Measurements from ENCODE around the gene ELF1. TPM values are rescaled to one million over a fixed set of nuclear protein-coding genes. Genes with fewer than 3 reads are reported as not detected.

Gene ELF1
- total RNA-seq, 4 donors from 2014 or later: 105 to 119 (median 110) TPM

GRCh38 chr13:41058295-41059070 is 39.4 kb upstream of the ELF1 start:
- Histone ChIP-seq H3K36me3 (no peaks in the 10 kb centered on the region), H3K9me3 (no peaks in the 10 kb centered on the region), H3K4me1 (peaks cover 39 to 59% of the 10 kb centered on the region in 2 donors), H3K27ac (peak overlapping the region; percentile 99), H3K27me3 (no peaks in the 10 kb centered on the region), H3K4me3 (replicated peaks in 1 of 3) (peak overlapping the region in 1 of 3 donors; percentile 7)
- peak in 1 of 2 donors; percentile 13 for DNase-seq
- TF ChIP-seq CTCF (IDR thresholded peaks at IDR 0.05) (no peak), POLR2A (IDR thresholded peaks at IDR 0.05) (no peak)
- intact Hi-C loops (cut with DNase I): loop anchor here (10.0 kb wide), 1 partner anchor 64 kb away; no protein-coding TSS in a partner anchor
- WGBS, 2 donors: 84 to 86% methylated on average over 18 of the region's 18 CpGs

DNA sequence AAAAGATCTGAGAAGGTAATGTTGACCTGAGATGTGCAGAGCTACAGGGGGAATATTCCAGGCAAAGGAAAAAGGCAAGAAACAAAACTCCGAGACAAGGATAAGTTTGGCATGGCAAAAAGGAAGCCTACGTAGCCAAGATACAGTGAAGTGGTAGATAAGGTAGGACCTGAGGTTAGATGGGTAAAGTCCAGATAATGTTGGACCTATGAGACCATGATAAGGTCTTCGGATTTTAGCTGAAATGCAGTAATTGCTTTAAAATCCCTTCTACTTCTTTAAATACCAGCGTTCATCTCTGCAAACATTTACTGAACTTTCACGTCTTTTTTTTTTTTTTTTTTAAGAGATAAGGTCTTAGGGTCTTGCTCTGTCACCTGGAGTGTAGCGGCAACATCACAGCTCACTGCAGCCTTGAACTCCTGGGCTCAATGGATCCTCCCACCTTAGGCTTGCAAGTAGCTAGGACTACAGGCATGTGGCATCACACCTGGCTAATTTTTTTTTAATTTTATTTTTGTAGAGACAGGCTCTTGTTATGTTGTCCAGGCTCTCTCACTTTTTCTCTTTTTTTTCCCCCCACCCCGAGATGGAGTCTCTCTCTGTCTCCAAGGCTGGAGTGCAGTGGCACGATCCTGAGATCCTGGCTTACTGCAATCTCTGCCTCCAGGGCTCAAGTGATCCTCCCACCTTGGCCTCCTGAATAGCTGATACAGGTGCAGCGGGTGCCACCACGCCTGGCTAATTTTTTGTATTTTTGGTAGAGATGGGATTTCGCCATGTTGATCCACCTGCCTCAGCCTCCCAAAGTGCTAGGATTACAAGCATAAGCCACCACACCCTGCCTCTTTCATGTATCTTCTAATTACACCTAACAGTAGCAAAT is 38.0 kb upstream of the ELF1 start:
- DNase-seq: no peak
- no peak for TF ChIP-seq POLR2A (IDR thresholded peaks at IDR 0.05)
- TF ChIP-seq CTCF (IDR thresholded peaks at IDR 0.05): no peak
- Histone ChIP-seq H3K4me3 (replicated peaks in 1 of 3) (no peak overlapping the region), H3K36me3 (no peaks in the 10 kb centered on the region), H3K27me3 (no peaks in the 10 kb centered on the region), H3K27ac (peak overlapping the region in 1 of 3 donors; percentile 30), H3K9me3 (no peaks in the 10 kb centered on the region), H3K4me1 (peaks cover 39 to 57% of the 10 kb centered on the region in 2 donors)
- intact Hi-C loops (cut with DNase I): loop anchor here (10.0 kb wide), 1 partner anchor 62 kb away; no protein-coding TSS in a partner anchor
- WGBS, 2 donors: 91 to 94% methylated on average over 11 of the region's 11 CpGs

- peaks cover 41 to 59% of the 10 kb centered on the region in 2 donors for H3K4me1 ChIP-seq
- no peaks in the 10 kb centered on the region for H3K27me3 ChIP-seq
- no peak for DNase-seq
- intact Hi-C loops (cut with DNase I): loop anchor here (10.0 kb wide), 1 partner anchor 61 kb away; no protein-coding TSS in a partner anchor
- H3K27ac ChIP-seq: peak overlapping the region in 1 of 3 donors; percentile 6
- no peaks in the 10 kb centered on the region for H3K36me3 ChIP-seq
- TF ChIP-seq POLR2A (IDR thresholded peaks at IDR 0.05): no peak
- TF ChIP-seq CTCF (IDR thresholded peaks at IDR 0.05): no peak
- H3K4me3 ChIP-seq (replicated peaks in 1 of 3): no peak overlapping the region
- H3K9me3 ChIP-seq: no peaks in the 10 kb centered on the region
These were observed 37.1 kb upstream of the ELF1 start for GRCh38 chr13:41056194-41056593.

GRCh38 chr13:41054919-41055619 is 36.0 kb upstream of the ELF1 start:
- intact Hi-C loops (cut with DNase I): loop anchor here (10.0 kb wide), 1 partner anchor 60 kb away; no protein-coding TSS in a partner anchor
- 88 to 93% methylated on average over 5 of the region's 5 CpGs for WGBS, 2 donors
- no peak overlapping the region for H3K4me3 ChIP-seq (replicated peaks in 1 of 3)
- H3K27ac ChIP-seq: peak overlapping the region in 1 of 3 donors; percentile 2
- no peaks in the 10 kb centered on the region for H3K27me3 ChIP-seq
- H3K9me3 ChIP-seq: no peaks in the 10 kb centered on the region
- no peaks in the 10 kb centered on the region for H3K36me3 ChIP-seq
- TF ChIP-seq POLR2A (IDR thresholded peaks at IDR 0.05): no peak
- no peak for TF ChIP-seq CTCF (IDR thresholded peaks at IDR 0.05)
- peaks cover 41 to 68% of the 10 kb centered on the region in 2 donors for H3K4me1 ChIP-seq
- no peak for DNase-seq
